GM21576 (cell line): ENCODE data around the gene ARHGAP18.
A peak's percentile ranks its signal among the peaks of the same experiment; 100 is the strongest.
"Not testable (repeated sequence)": the region's sequence is repeated elsewhere in the genome, so short reads cannot be mapped to it uniquely, and the experiment has no call there.

ENCODE experiments used
- ATAC-seq: cut with Tn5 transposase; IDR thresholded peaks from one replicate; pipeline ENCODE4 v1.9.1; 2021; ENCODE audit warnings: mild to moderate bottlenecking, moderate library complexity; ENCODE audit not compliant: unreplicated experiment

The ARHGAP18 gene

GRCh38 chr6:129598244-129599187 is 111.5 kb downstream of the ARHGAP18 start:
- peak; percentile 74 for ATAC-seq

GRCh38 chr6:129597023-129597713 is 112.8 kb downstream of the ARHGAP18 start:
- peak; percentile 54 for ATAC-seq

- no peak for ATAC-seq
These were observed 113.5 kb downstream of the ARHGAP18 start for GRCh38 chr6:129596522-129596921.

- no peak for ATAC-seq
These were observed 116.8 kb downstream of the ARHGAP18 start for GRCh38 chr6:129593233-129593564.

GRCh38 chr6:129592516-129593232 is 117.3 kb downstream of the ARHGAP18 start:
- no peak for ATAC-seq

GRCh38 chr6:129590408-129591022 is 119.5 kb downstream of the ARHGAP18 start:
- ATAC-seq = no peak

- ATAC-seq = no peak
These were observed 123.2 kb downstream of the ARHGAP18 start for GRCh38 chr6:129586815-129587214.

- no peak for ATAC-seq
These were observed 126.1 kb downstream of the ARHGAP18 start for GRCh38 chr6:129583866-129584265.

GRCh38 chr6:129578315-129578714 is 131.7 kb downstream of the ARHGAP18 start:
- ATAC-seq = no peak

GRCh38 chr6:129577691-129578090 is 132.3 kb downstream of the ARHGAP18 start:
- ATAC-seq = no peak

GRCh38 chr6:129576456-129576855 is 133.5 kb downstream of the ARHGAP18 start:
- ATAC-seq = no peak

GRCh38 chr6:129575378-129576118 is 134.4 kb downstream of the ARHGAP18 start:
- ATAC-seq = no peak

GRCh38 chr6:129574605-129575004 is 135.4 kb downstream of the ARHGAP18 start:
- ATAC-seq = not testable (repeated sequence)

GRCh38 chr6:129570929-129571328 is 139.0 kb downstream of the ARHGAP18 start:
- ATAC-seq = not testable (repeated sequence)

- ATAC-seq = no peak
These were observed 142.0 kb downstream of the ARHGAP18 start for GRCh38 chr6:129568015-129568414.

- no peak for ATAC-seq
These were observed 142.6 kb downstream of the ARHGAP18 start for GRCh38 chr6:129567374-129567773.

- ATAC-seq = no peak
These were observed 144.2 kb downstream of the ARHGAP18 start for GRCh38 chr6:129565811-129566210.

- no peak for ATAC-seq
These were observed 144.6 kb downstream of the ARHGAP18 start for GRCh38 chr6:129565366-129565765.

- no peak for ATAC-seq
These were observed 151.7 kb downstream of the ARHGAP18 start for GRCh38 chr6:129558248-129558647.

GRCh38 chr6:129555206-129555832 is 154.7 kb downstream of the ARHGAP18 start:
- no peak for ATAC-seq
